Stimulated activated naive CD8-positive, alpha-beta T cell treated with anti-CD3 and anti-CD28 coated beads, Interleukin-15, amount 100 ng/mL, for 72 hours (primary cell): ENCODE results near the gene ECI1.

Source experiments
- ATAC-seq: fragments of 150-1000 bp; cut with Tn5 transposase; 2 replicates; pipeline ENCODE4 v1.10.0; 2021; ENCODE audit warnings: mild to moderate bottlenecking, moderate library complexity
- DNase-seq, 2 donors: peaks; one replicate each; pipeline ENCODE4 v3.0.0; 2021 to 2022
- H3K27ac Mint-ChIP-seq, 2 donors: one replicate each; pipeline ENCODE4 v1.8.0; 2022; ENCODE audit warnings: mild to moderate bottlenecking in 2 of 2, mixed read lengths in 2 of 2, moderate library complexity in 2 of 2
- H3K27me3 Mint-ChIP-seq: one replicate; pipeline ENCODE4 v1.8.0; 2022; ENCODE audit warnings: mixed read lengths
- H3K4me1 Mint-ChIP-seq: one replicate; pipeline ENCODE4 v1.8.0; 2022; ENCODE audit warnings: mild to moderate bottlenecking, mixed read lengths
- H3K4me3 Mint-ChIP-seq, 2 donors: one replicate each; pipeline ENCODE4 v1.8.0; 2022; ENCODE audit warnings: mild to moderate bottlenecking in 2 of 2, mixed read lengths in 2 of 2, moderate library complexity in 1 of 2
- H3K9me3 Mint-ChIP-seq, 2 donors: one replicate each; pipeline ENCODE4 v1.8.0; 2022; ENCODE audit warnings: mixed read lengths in 2 of 2

ECI1 gene

GRCh38 chr16:2216330-2216729, 35.1 kb downstream of the ECI1 start:
- ATAC-seq: no peak
- Mint-ChIP-seq H3K4me3 (peak overlapping the region; percentile 88), H3K27ac (no peak overlapping the region), H3K9me3 (no peaks in the 10 kb centered on the region), H3K27me3 (no peaks in the 10 kb centered on the region), H3K4me1 (peaks cover 32% of the 10 kb centered on the region)
- DNase-seq: no peak

DNA sequence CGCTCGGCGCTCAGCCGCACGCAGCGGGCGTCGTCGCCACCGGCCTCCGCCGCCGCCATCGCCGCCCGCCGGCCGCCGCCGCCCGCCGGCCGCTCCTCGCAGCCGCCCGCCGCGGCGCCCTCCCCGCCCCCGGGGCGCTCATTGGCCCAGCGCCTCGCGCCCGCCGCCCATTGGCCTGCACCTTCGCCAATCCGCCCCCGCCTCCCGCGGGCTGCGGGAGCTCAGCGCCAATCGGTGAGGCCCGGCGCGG, 36.7 kb downstream of the ECI1 start, which contains the start of gene PGP:
PGP (minus strand) TSS at position 122 of the 250 bp plus-strand sequence; CDS start at position 59, 63 bp downstream.
- ATAC-seq: peak; percentile 93
- H3K9me3 Mint-ChIP-seq: no peaks in the 10 kb centered on the region
- H3K4me1 Mint-ChIP-seq: peaks cover 32% of the 10 kb centered on the region
- peak within 1 kb of the TSS; percentile 88 for H3K4me3 Mint-ChIP-seq
- no peaks in the 10 kb centered on the region for H3K27me3 Mint-ChIP-seq
- no peak for DNase-seq
- peak within 1 kb of the TSS; percentile 76 to 95 for H3K27ac Mint-ChIP-seq

DNA sequence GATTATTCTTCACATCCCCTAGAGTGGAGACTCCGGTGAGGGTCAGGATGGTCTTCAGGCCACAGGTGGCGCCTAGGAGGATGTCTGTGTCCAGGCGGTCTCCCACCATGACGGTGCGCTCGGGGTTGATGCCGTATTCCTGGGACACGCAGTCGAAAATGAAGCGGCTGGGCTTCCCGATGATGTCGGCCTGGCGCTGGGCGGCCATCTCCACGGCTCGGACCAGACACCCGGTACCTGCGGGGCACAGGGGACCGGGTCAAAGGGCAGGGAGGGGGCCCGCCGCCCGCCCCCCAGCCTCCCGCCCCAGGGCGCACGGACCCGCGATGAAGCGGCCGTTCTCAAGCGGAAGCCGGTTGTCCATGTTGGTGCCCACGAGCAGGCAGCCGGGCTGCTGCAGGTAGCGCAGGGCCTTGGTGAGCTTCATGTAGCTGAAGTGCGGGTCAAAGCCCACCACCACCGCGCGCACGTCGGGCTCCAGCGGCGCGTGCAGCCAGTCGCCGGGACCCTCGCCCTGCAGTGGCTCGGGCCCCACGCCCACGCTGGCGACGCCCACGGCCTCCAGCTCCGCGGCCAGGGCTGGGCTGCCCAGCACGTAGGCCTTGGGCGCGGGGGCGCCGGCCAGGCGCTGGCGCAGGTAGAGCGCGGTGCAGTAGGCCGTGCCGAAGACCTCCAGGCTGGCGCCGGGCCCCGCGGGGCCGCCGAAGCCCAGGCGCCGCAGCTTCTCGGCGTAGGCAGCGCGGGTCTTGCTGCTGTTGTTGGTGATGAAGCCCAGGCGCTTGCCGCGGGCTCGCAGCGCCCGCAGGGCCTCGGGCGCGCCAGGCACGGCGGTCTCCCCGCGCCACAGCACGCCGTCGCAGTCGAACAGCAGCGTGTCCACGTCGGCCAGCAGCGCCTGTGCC, 37.3 kb downstream of the ECI1 start:
- peak overlapping the region; percentile 80 to 82 for H3K4me3 Mint-ChIP-seq
- H3K9me3 Mint-ChIP-seq: no peaks in the 10 kb centered on the region
- DNase-seq (no peak), ATAC-seq (peak; percentile 15)
- peaks cover 32% of the 10 kb centered on the region for H3K4me1 Mint-ChIP-seq
- no peak overlapping the region for H3K27ac Mint-ChIP-seq
- H3K27me3 Mint-ChIP-seq: no peaks in the 10 kb centered on the region

- H3K4me3 Mint-ChIP-seq: peak overlapping the region; percentile 80 to 82
- no peaks in the 10 kb centered on the region for H3K27me3 Mint-ChIP-seq
- ATAC-seq: no peak
- H3K27ac Mint-ChIP-seq: peak overlapping the region in 1 of 2 donors; percentile 54
- no peak for DNase-seq
- peaks cover 43% of the 10 kb centered on the region for H3K4me1 Mint-ChIP-seq
- no peaks in the 10 kb centered on the region for H3K9me3 Mint-ChIP-seq
These were observed 38.7 kb downstream of the ECI1 start for GRCh38 chr16:2212362-2213324.

GRCh38 chr16:2211923-2212347, 39.5 kb downstream of the ECI1 start:
- H3K4me1 Mint-ChIP-seq: peaks cover 50% of the 10 kb centered on the region
- no peaks in the 10 kb centered on the region for H3K9me3 Mint-ChIP-seq
- no peak for DNase-seq
- H3K27ac Mint-ChIP-seq: peak overlapping the region in 1 of 2 donors; percentile 54
- peak overlapping the region; percentile 21 to 24 for H3K4me3 Mint-ChIP-seq
- no peak for ATAC-seq
- H3K27me3 Mint-ChIP-seq: no peaks in the 10 kb centered on the region

GRCh38 chr16:2210386-2211365, 40.7 kb downstream of the ECI1 start, which contains the start of gene BRICD5:
BRICD5 (minus strand) TSS chr16:2210863; CDS start chr16:2210833, 30 bp downstream.
- no peaks in the 10 kb centered on the region for H3K9me3 Mint-ChIP-seq
- peak within 1 kb of the TSS in 1 of 2 donors; percentile 95 for H3K27ac Mint-ChIP-seq
- H3K27me3 Mint-ChIP-seq: no peaks in the 10 kb centered on the region
- DNase-seq (no peak), ATAC-seq (no peak)
- no peak within 1 kb of the TSS for H3K4me3 Mint-ChIP-seq
- peaks cover 52% of the 10 kb centered on the region for H3K4me1 Mint-ChIP-seq

GRCh38 chr16:2210009-2210332, 41.4 kb downstream of the ECI1 start:
- Mint-ChIP-seq H3K27me3 (no peaks in the 10 kb centered on the region), H3K4me1 (peaks cover 52% of the 10 kb centered on the region), H3K27ac (no peak overlapping the region), H3K9me3 (no peaks in the 10 kb centered on the region), H3K4me3 (no peak overlapping the region)
- DNase-seq (no peak), ATAC-seq (no peak)

DNA sequence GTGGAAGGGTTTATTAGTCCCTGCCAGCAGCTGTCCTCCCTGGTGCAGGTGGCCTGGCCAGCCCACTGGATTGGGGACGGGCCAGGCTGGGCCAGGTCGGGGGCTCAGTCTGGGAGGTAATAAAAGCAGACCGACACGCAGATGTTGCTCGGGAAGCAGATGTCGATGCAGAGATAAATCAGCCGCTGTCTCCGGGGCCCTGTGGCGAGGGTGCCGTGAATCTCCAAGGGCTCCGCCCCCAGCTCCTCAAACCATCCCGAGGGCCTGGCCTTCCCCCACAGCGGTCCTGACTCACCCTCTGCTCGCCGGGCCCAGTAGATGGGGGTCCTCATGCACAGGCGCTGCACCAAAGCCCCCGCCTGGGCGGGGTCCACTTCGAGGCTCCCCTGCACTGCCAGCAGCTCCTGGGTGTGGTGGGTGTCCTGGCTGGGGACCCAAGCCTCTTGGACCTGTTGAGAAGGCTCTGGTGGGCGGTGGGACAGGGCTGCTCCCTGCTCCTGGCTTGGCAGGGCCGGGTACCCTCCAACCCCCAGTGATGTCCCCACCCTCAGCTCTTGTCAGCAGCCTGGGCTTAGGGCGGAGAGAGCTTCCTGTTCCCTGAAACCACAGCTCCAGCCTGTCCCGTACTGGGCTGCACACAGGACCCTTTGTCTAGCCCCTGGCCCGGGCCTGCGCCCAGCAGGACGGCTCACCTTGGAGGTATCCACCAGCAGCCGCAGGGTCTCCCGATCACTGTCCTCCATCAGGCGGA, 42.0 kb downstream of the ECI1 start:
- H3K27ac Mint-ChIP-seq: no peak overlapping the region
- ATAC-seq (no peak), DNase-seq (no peak)
- H3K27me3 Mint-ChIP-seq: no peaks in the 10 kb centered on the region
- no peak overlapping the region for H3K4me3 Mint-ChIP-seq
- no peaks in the 10 kb centered on the region for H3K9me3 Mint-ChIP-seq
- H3K4me1 Mint-ChIP-seq: peaks cover 56% of the 10 kb centered on the region

DNA sequence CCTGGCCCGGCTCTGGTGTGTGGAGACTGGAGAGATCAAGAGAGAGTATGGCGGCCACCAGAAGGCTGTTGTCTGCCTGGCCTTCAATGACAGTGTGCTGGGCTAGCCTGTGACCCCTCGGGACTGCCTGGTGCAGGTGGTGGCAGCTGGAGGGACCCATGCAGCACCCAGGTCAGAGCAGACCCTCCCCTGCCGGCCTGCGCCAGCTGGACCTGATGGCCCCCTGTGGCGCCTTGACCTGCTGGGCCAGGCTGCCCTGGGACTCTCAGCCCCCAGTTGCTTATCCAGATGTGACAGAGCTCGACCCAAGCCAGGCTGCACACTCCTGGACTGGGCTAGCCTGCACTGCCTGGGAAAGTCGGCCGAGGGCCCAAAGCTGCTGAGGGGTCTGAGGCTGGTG, 42.6 kb downstream of the ECI1 start:
- H3K4me1 Mint-ChIP-seq: peaks cover 61% of the 10 kb centered on the region
- H3K27ac Mint-ChIP-seq: no peak overlapping the region

GRCh38 chr16:2208308-2208707, 43.1 kb downstream of the ECI1 start:
- H3K27me3 Mint-ChIP-seq: no peaks in the 10 kb centered on the region
- ATAC-seq: no peak
- no peak for DNase-seq
- H3K4me1 Mint-ChIP-seq: peaks cover 61% of the 10 kb centered on the region
- no peaks in the 10 kb centered on the region for H3K9me3 Mint-ChIP-seq
- H3K4me3 Mint-ChIP-seq: peak overlapping the region in 1 of 2 donors; percentile 86
- H3K27ac Mint-ChIP-seq: peak overlapping the region in 1 of 2 donors; percentile 90

More for the DNA sequence above, 42.6 kb downstream of the ECI1 start:
- no peak for ATAC-seq
- no peak for DNase-seq
- H3K4me3 Mint-ChIP-seq: no peak overlapping the region
- no peaks in the 10 kb centered on the region for H3K27me3 Mint-ChIP-seq
- no peaks in the 10 kb centered on the region for H3K9me3 Mint-ChIP-seq

DNA sequence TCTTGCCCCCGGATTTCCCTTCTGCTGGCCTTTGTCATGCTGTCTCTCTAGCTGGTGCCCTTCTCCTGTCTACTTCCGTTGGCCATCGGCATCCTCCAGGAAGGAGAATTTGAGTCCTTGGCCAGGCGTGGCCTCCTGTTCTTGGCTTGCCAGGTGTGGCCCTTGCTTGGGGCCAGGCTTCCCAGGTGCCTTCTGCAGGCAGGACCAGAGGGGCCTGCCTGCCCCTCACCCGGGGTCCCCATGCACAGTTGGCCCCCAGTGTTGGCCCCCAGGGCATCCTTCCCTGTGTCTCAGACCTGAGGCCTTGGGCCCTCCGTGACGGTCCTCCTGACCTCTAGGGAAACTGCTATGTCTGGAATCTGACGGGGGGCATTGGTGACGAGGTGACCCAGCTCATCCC, 43.5 kb downstream of the ECI1 start:
- Mint-ChIP-seq H3K27me3 (no peaks in the 10 kb centered on the region), H3K9me3 (no peaks in the 10 kb centered on the region), H3K4me1 (peaks cover 57% of the 10 kb centered on the region), H3K4me3 (peak overlapping the region; percentile 86 to 90), H3K27ac (peak overlapping the region; percentile 77 to 90)
- ATAC-seq (no peak), DNase-seq (no peak)

GRCh38 chr16:2206780-2207433, 44.5 kb downstream of the ECI1 start:
- no peaks in the 10 kb centered on the region for H3K27me3 Mint-ChIP-seq
- ATAC-seq (no peak), DNase-seq (no peak)
- peak overlapping the region; percentile 77 to 85 for H3K27ac Mint-ChIP-seq
- no peaks in the 10 kb centered on the region for H3K9me3 Mint-ChIP-seq
- H3K4me3 Mint-ChIP-seq: peak overlapping the region; percentile 86 to 90
- H3K4me1 Mint-ChIP-seq: peaks cover 48% of the 10 kb centered on the region

DNA sequence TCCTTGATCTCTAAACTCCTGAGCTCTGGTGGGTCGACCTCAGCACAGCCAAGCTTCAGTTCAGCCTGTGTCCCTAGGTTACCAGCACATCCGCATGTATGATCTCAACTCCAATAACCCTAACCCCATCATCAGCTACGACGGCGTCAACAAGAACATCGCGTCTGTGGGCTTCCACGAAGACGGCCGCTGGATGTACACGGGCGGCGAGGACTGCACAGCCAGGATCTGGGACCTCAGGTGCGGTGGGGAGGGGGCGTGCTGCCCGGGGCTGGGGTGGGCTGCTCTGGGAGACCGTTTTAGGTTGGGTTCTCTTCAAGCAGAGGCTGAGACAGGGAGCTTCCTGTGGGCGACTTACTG, 45.0 kb downstream of the ECI1 start:
- peak overlapping the region; percentile 77 to 85 for H3K27ac Mint-ChIP-seq
- DNase-seq: no peak
- no peaks in the 10 kb centered on the region for H3K27me3 Mint-ChIP-seq
- peak overlapping the region; percentile 86 to 90 for H3K4me3 Mint-ChIP-seq
- ATAC-seq: no peak
- H3K4me1 Mint-ChIP-seq: peaks cover 43% of the 10 kb centered on the region
- H3K9me3 Mint-ChIP-seq: no peaks in the 10 kb centered on the region

GRCh38 chr16:2205967-2206313, 45.4 kb downstream of the ECI1 start:
- Mint-ChIP-seq H3K27me3 (no peaks in the 10 kb centered on the region), H3K9me3 (no peaks in the 10 kb centered on the region), H3K27ac (peak overlapping the region; percentile 89 to 94), H3K4me3 (peak overlapping the region; percentile 86 to 90), H3K4me1 (peaks cover 41% of the 10 kb centered on the region)
- ATAC-seq (peak; percentile 35), DNase-seq (no peak)
